LoVo (cell line): ENCODE results near the gene HLA-DPB1.

ENCODE experiments used
- DNase-seq: peaks from one replicate; pipeline ENCODE4 v3.0.0-alpha.2; 2016; ENCODE audit warnings: low spot score

Gene HLA-DPB1

GRCh38 chr6:33136310-33136900, 60.6 kb downstream of the HLA-DPB1 start:
- no peak for DNase-seq
